Endometrial microvascular endothelial cells (primary cell): ENCODE data around the gene TAS2R20. TPM values are rescaled to one million over a fixed set of nuclear protein-coding genes. Genes with fewer than 3 reads are reported as not detected.
"Not testable (repeated sequence)": the region's sequence is repeated elsewhere in the genome, so short reads cannot be mapped to it uniquely, and the experiment has no call there.

Experiments used
- in situ Hi-C: cut with HindIII; loops from 2 replicates; pipeline ENCODE4 v1.10.0; 2017; ENCODE audit warnings: low sequenced_read_pairs, low pct_unique_long_range_greater_than_20kb; ENCODE audit errors: inconsistent ontology term
- total RNA-seq: library from RNA; depleted of rRNA; stranded (reverse); fragments of >200 nt; gene quantifications from one replicate; pipeline ENCODE4 v1.2.3, GENCODE V29; 2015; ENCODE audit errors: inconsistent ontology term

Gene TAS2R20, protein sequence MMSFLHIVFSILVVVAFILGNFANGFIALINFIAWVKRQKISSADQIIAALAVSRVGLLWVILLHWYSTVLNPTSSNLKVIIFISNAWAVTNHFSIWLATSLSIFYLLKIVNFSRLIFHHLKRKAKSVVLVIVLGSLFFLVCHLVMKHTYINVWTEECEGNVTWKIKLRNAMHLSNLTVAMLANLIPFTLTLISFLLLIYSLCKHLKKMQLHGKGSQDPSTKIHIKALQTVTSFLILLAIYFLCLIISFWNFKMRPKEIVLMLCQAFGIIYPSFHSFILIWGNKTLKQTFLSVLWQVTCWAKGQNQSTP
- total RNA-seq = 0.65 TPM

DNA sequence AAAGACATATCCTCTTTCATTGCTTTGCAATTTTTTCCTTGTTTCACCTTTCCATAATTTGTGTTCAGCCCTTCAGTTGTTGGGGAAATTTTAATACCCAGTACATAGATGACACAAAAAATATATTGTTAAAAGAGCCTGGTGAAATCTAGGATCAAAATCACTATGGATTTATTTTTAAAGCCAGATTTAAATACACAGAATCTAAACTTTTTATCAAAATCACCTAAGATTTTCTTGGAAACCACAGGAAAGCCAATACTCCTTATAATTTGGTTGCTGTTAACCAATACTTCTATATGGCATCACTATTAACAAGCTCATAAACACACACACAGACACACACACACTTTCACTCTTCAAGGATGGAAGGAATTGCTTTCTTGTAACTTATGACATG is at the start of gene TAS2R20:
Gene TAS2R20, minus strand, starts transcription at position 101 of the 400 bp plus-strand sequence. CDS start 429 bp downstream, outside the sequence.
- in situ Hi-C loops = no loop called here

DNA sequence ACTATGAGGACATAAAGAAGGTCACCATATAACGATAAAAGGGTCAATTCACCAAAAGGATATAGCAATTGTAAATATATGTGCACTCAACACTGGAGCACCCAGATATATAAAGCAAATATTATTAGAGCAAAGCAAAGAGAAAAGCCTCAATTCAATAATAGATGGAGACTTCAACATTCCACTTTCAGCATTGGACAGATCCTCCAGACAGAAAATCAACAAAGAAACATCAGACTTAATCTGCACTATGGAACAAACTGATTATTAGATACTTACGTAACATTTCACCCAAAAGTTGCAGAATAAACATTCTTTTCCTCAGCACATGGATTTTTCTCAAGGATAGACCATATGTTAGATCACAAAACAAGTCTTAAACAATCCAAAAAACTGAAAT is 43.3 kb upstream of the TAS2R20 start:
- in situ Hi-C loops = not testable (repeated sequence)

DNA sequence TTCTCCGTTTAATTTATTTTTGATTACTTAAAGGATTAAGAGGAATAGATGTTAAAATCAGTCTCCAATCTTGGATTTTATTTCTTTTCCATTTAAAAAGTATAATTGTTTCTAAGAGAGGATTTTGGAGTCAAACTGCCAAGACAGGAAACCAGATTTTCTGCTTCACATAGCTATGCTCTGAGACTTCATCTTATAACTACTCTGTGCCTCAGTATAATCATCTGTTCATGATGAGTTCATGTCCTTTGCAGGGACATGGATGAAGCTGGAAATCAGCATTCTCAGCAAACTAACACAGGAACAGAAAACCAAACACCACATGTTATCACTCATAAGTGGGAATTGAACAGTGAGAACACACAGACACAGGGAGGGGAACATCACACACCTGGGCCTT is 42.1 kb upstream of the TAS2R20 start:
- in situ Hi-C loops = no loop called here

DNA sequence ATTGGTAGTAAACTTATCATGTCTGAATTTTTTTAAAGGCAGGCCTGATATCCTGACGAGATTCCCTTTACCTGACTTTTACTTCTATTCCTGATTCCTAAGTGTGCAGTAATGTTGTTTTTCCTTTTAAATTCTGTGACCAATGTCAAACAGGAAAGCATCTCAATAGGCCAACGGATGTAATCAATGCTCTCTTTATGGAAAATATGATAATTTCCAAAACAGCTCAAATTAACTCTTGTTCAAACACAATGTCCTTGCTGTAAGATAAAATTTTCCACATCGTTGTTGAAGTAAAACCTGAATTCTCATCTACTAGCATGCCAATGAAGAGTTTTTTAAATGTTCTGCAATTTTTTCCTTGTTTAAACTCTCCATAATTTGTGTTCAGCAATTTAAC is 41.1 kb upstream of the TAS2R20 start:
- in situ Hi-C loops = no loop called here

DNA sequence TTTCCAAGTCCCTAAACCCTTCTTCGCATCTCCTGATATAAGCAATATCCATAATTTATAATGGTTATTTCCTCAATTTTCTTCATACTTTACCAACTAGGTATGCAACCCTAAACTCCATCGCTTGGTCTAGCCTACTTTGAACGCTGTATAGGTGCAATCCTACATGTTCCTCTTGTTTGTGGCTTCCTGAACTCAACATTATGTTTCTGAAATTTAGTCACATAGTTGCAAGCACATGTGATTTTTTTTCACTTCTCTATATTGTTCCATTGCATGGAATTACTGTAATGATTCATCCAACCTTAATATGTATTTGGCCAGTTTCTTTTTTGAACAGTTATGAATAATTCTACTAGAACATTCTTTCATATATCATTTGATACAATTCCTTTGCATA is 35.9 kb upstream of the TAS2R20 start:
- in situ Hi-C loops = not testable (repeated sequence)

DNA sequence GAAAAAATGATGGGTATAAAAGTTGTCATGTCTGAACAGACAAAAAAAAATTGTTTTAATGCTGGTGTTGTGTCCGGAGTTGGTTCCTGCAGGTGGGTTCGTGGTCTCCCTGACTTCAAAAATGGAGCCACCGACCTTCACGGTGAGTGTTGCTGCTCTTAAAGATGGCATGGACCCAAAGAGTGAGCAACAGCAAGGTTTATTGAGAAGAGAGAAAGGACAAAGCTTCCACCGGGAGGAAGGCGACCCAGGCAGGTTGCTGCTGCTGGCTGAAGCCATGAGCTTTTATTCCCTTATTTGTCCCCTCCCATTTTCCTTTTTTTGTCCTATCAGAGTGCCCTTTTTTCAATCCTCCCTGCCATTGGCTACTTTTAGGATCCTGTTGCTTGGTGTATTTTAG is 33.2 kb upstream of the TAS2R20 start, which contains the start of gene TAS2R31:
Gene TAS2R31, minus strand, starts transcription at position 101 of the 400 bp plus-strand sequence. Its CDS starts 72 bp downstream, at position 29.
- in situ Hi-C loops = no loop called here

DNA sequence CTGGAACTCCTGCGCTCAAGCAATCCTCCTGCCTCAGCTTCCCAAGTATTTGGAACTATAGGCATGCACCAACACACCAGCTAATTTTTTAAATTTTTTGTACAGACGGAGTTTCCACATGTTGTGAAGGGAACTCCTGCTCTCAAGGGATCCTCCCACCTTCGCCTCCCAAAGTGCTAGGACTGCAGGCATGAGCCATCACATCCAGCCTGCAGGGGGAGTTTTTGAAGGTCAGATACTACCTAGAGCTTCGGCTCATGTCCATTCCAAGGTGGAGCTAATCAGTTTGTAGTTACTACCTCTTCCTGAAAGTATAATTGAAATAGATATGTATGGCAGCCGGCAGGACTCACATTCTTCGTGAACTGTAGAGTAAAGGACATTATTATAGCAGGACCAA is 28.0 kb upstream of the TAS2R20 start:
- in situ Hi-C loops = no loop called here

DNA sequence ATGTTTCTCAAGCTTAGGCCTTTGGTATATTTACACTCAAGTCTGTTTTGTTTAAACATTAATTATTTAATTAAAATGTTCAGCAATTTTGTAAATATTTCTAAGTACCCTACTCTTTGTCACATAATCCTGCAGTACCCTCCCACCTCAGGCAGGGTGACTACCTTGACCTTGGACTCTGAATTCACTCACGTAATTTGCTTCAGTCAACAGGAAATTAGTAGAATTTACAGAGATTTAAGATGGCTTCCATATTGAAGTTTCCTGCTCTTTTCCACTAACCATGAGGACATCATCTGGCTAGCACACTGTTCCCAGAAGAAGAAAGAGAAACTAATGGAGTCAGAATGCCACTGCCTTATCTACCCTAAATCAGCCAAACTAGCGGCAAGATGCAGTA is 25.3 kb upstream of the TAS2R20 start:
- in situ Hi-C loops = no loop called here

DNA sequence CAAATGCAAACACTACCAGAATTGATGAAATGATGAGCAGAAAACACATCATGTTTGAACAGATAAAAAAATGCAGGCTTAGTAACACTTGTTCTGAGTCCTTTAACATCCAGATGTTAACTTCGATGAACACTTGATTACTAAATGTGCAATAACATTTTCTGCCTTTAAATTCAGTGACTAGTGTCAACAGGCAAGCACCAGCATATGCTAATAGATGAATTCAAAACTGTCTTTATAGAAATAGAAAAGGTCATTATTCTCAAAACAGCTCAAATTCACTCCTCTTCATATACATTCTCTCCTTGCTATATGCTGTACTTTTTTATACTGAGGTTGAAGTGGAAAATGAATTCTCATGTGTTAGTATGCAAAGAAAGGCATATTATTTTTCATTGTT is 24.4 kb upstream of the TAS2R20 start, which contains the start of gene TAS2R19:
Gene TAS2R19, minus strand, starts transcription at position 101 of the 400 bp plus-strand sequence. Its CDS starts 49 bp downstream, at position 52.
- in situ Hi-C loops = no loop called here

DNA sequence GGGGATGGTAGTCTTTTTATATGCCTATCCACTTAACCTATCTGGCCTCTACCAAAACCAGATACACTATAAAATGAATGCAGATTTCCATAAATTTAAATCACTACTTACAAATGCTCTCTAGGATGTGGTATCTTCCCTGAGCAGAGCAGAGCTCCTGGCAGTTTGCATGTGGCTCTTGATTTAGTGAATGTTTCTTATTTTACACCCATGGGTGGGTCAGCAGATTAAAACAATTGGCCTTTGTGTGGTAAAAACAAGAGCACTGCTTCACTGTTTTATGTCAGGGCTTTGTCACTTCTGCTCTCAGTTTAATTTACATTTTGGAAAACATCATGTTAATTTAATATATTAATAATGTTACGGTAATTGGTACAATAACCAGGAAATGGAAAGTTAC is 18.8 kb upstream of the TAS2R20 start:
- in situ Hi-C loops = loop anchor here (10.0 kb wide), 1 partner anchor 58 kb away; no protein-coding TSS in a partner anchor

DNA sequence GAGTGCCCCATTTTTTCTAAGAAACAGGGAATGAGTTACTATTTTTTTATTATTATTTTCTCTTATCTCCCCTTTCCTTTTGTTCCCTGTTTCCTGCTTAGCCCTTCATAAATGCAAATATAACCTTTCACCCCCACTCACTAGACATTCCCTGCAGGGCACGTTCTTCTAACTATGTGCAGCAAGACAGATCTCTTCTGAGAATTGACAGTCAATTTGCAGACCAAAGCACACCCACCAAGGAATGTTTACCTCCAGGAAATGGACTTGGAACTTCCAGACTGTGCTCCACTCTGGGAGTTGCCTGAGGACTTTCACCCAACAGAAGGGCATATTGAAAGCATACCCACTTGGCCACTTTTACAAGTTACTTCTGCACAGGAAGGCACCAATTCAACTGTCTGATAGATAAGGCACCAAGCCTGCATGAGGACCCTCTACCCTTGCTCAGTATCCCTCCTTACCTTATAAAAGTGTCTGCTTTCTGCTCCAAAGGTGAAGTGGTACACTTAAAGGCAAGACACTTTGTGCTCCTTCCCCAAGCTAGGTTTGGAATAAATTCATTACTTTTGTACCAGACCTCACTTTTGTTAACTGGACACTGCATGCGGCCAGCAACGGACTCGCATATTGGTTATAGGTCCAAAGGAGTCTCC is 17.8 kb upstream of the TAS2R20 start:
- in situ Hi-C loops = loop anchor here (10.0 kb wide), 1 partner anchor 59 kb away; no protein-coding TSS in a partner anchor

DNA sequence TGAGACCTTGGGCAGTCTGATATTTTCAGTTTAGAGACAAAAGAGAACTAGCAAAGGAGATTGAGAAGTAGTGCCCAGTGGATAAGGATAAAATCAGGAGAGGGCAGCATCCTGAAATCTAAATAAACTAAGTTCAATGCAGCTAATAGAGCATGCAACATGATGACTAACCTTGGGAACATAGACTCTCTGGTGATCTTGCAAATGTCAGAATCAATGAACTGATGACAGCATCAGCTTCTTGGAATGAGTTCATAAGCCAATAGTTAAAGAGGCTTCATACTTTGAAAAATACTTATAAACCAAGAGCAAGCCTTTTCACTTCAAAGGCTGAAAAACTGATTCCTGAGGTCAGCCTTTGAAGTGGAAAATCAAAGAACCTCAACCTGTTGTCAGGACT is 16.1 kb upstream of the TAS2R20 start:
- in situ Hi-C loops = loop anchor here (10.0 kb wide), 1 partner anchor 61 kb away; no protein-coding TSS in a partner anchor

DNA sequence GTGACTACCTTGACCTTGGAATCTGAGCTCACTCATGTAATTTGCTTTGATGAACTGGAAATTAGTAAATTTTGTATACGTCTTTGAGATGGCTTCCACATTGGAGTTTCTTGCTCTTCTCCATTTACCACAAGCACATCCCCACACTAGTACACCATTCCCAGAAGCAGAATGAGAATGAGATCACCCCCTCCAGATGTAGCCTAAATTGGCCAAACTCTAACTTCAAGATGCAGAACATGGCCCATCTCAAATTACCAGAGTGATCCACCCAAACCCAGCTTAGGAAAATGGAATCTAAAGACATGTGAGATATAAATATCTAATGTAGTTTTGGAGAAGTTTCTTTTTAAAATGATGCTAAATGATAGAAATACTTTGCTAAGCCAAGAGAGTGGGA is 9.5 kb upstream of the TAS2R20 start:
- in situ Hi-C loops = no loop called here

DNA sequence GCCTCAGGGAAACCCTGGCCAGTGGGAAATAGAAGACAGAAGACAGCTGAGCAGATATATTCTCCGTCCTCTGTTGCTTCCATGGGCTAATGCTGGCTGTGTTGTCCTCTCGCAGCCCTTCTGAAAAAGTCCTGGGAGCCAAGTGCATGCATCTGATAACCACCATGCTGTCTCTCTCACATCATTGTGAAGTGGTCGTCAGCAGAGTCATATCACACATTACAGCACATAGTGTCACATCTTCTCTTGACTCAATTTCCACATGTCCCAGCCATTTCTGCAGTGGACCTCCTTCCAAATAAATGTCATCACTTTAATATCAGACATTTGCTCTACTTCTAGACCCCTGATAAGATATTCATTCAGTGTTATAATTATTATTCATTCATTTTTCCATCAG is 3.8 kb downstream of the TAS2R20 start:
- in situ Hi-C loops = no loop called here

DNA sequence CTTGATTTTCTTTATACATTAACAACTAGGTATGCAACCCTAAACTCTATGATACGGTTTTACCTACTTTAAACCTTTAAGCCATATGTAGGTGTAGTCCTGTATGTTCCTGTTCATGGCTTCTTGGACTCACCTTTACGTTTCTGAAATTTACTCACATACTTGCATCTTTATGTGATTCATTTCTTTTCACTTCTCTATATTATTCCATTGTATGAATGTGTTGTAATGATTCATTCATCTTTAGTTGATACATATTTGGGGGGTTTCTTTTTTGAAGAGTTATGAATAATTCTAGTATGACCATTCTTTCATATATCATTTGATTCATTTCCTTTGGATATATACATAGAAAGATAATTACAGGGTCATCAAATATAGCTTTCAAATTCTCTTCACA is 9.0 kb downstream of the TAS2R20 start:
- in situ Hi-C loops = no loop called here

DNA sequence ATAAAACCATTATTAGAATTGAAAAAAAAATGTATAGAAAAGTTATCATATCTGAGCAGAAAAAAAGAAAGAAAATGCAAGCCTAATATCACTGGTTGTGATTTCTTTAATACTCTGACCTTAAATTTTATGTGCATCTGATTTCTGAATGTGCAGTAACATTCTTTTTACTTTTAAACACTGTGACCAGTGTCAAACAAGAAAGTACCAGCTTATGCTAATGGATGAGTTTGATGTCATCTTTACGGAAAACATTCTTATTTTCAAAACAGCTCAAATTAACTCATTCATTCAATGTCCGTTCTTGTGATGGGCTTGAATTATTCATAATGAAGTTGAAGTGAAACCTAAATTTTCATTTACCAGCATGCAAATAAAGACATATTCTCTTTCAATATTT is 11.3 kb downstream of the TAS2R20 start, which contains the start of gene TAS2R50:
Gene TAS2R50, minus strand, starts transcription at position 101 of the 400 bp plus-strand sequence. Its CDS starts 52 bp downstream, at position 49.
- in situ Hi-C loops = no loop called here

DNA sequence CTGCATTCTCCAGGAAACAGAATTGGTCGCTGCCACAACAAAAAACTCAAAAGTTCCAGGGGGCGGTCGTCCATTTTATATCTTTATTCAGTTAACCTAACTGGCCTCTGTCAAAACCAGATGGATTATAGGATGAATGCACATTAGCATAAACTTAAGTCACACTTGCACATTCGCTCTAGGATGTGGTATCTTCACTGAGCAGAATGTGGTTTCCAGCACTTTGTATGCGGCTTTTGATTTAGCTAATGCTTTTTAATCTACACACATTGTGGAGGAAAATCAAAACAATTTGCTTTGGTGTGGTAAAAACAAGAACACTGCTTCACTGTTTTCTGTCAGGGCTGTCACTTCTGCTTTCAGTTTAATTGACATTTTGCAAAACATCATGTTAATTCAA is 15.9 kb downstream of the TAS2R20 start:
- in situ Hi-C loops = no loop called here

DNA sequence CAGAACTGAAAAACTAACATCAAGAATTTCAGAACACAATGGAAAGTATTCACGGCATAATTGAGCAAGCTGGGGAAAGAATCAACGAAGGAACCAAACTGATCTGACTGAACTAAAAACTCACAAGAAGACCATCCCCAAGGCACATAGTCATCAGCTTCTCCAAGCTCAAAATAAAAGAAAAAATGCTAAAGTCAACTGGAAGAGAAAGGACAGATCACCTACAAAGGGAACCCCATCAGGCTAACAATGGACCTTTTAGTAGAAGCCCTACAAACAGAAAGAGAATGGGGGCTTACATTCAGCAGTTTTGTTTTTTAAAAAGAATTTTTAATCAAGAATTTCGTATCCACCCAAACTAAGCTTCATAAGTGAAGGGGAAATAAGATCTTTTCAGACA is 23.1 kb downstream of the TAS2R20 start:
- in situ Hi-C loops = no loop called here

DNA sequence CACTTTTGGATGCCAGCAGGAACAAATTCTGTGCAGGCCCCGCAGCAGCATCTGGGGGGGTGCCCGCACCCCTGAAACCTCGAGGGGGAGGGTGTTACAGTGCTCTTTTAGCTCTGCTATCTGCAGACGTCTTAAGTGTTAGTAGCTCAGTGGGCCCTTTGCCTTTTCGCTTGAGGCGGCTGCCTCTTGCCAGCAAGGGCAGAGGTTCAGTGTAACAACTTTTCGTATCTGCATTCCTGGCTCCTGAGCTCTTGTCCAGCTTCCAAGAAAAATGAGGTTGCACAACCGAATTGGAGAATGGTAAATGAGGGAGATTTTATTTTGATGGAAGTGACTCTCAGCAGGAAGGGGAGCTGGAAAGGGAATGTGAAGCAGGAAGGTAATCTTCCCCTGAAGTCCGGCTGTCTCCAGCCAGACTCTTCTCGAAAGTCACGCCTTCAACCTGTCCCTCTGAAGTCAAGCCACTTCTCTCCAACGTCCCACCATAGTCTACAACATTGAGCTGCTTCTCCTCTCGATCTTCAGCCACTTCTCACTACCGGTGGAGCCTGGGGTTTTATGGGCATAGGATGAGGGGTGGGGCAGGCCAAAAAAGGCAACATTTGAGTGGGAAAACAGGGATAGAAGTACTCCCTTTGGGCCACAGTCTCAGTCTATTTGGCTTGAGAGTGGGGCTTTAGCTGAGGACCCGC is 29.2 kb downstream of the TAS2R20 start:
- in situ Hi-C loops = no loop called here
